GM06990 (cell line): ENCODE results near the gene NMNAT3.

ENCODE experiments used
- DNase-seq: peaks from one replicate; pipeline ENCODE4 v3.0.0-alpha.2; 2011; ENCODE audit not compliant: insufficient read length; ENCODE audit errors: extremely low read depth
- H3K27me3 ChIP-seq: replicated peaks from 2 replicates; pipeline ENCODE4 v1.6.0; 2011; ENCODE audit warnings: low read length; ENCODE audit not compliant: control insufficient read depth, insufficient read depth
- H3K36me3 ChIP-seq: 2 replicates; pipeline ENCODE4 v1.5.1; 2011; ENCODE audit warnings: low read length; ENCODE audit not compliant: control insufficient read depth, insufficient read depth
- H3K4me3 ChIP-seq: replicated peaks from 2 replicates; pipeline ENCODE4 v1.5.1; 2011; ENCODE audit warnings: low read depth, mild to moderate bottlenecking, control low read depth, low read length
- TF ChIP-seq, protein P1 (sequence below): IDR thresholded peaks from 2 replicates; pipeline ENCODE4 v1.5.1; 2011; ENCODE audit warnings: low read length, control low read depth, mild to moderate bottlenecking, inconsistent platforms; ENCODE audit not compliant: insufficient read depth, poor library complexity, severe bottlenecking

The NMNAT3 gene

GRCh38 chr3:139548801-139549200 is 129.0 kb downstream of the NMNAT3 start:
- TF ChIP-seq, protein P1, sequence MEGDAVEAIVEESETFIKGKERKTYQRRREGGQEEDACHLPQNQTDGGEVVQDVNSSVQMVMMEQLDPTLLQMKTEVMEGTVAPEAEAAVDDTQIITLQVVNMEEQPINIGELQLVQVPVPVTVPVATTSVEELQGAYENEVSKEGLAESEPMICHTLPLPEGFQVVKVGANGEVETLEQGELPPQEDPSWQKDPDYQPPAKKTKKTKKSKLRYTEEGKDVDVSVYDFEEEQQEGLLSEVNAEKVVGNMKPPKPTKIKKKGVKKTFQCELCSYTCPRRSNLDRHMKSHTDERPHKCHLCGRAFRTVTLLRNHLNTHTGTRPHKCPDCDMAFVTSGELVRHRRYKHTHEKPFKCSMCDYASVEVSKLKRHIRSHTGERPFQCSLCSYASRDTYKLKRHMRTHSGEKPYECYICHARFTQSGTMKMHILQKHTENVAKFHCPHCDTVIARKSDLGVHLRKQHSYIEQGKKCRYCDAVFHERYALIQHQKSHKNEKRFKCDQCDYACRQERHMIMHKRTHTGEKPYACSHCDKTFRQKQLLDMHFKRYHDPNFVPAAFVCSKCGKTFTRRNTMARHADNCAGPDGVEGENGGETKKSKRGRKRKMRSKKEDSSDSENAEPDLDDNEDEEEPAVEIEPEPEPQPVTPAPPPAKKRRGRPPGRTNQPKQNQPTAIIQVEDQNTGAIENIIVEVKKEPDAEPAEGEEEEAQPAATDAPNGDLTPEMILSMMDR: no peak
- no peak overlapping the region for H3K4me3 ChIP-seq
- no peak for DNase-seq
- H3K27me3 ChIP-seq: no peaks in the 10 kb centered on the region
- H3K36me3 ChIP-seq: no peaks in the 10 kb centered on the region

DNA sequence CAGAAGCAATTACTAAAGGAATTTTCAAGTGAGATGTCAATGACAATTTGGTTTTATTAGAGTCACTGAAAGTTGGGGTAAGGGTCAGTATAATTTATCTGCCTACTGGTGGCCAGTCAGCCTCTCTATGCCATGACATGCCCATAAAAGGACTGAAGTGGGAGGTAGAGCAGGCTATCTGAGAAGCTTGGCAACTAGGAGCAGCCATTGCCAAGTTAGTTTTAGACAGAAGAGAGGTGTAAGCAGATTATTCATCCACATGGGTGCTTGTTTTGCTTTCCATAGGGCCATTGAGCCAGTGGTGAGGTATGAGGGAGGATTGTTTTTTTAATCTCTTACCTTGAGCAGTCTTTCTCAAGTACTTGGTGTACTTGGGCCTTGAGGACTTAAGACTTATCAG is 130.1 kb downstream of the NMNAT3 start:
- no peak overlapping the region for H3K4me3 ChIP-seq
- DNase-seq: no peak
- TF ChIP-seq, protein P1: no peak
- no peaks in the 10 kb centered on the region; the same call in 1 of the 2 replicates for H3K27me3 ChIP-seq
- H3K36me3 ChIP-seq: no peaks in the 10 kb centered on the region

DNA sequence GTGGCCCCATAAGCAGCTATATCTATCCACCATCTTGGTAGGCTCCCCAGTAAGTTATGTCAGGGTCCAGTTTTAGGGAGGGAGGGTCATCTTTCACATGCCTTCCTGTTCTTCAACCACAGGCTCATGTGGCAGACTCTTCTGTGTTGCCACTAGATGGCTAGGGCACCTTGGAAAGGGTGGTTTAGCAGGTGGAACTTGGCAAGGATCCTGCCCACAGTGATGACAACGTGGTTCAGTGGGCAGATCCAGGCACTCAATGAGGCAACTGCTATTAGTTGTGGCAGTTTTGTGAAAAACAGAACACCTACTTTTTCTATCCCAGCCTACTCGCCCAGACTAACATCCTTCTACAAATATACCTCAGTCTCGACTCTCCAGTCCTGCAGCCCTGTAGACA is 131.0 kb downstream of the NMNAT3 start:
- no peak for DNase-seq
- TF ChIP-seq, protein P1: no peak
- no peaks in the 10 kb centered on the region; the same call in 1 of the 2 replicates for H3K27me3 ChIP-seq
- no peaks in the 10 kb centered on the region for H3K36me3 ChIP-seq
- H3K4me3 ChIP-seq: no peak overlapping the region

DNA sequence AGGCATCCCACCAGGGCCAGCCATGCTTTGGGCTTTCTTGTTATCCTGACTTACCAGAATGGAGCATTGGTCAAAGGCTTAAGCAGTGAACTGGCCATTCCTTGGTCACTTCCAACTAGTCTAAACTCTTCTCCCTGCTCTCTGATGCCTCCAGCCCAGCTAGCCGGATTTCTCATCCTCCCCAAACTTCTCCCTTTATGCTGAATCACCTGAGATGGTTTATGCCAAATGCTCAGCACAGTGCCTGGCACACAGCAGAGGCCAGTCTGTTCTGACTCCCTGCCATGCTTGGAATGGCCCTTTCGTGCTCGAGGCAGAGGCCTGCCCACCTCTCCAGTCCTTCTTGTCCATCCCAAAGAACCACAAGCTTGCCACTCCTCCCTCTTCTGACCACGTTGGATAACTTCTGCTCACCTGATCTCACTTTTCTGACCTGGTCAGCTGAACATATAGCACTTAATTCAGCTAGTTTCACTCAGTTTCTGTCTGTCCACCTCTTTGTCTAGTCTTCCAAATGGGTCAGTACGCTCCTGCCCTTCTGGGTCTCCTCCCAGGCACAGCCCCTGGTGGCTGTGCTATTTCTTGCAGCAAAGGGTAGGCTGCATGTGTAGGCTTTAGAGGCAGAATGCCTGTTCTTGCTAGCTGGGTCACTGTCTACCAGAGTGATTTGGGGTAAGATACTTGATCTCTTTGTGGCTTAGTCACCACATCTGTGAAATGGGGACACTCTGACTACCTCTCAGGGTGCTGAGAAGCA is 136.1 kb downstream of the NMNAT3 start:
- DNase-seq: no peak
- TF ChIP-seq, protein P1: peak; percentile 9
- Histone ChIP-seq H3K36me3 (no peaks in the 10 kb centered on the region), H3K4me3 (no peak overlapping the region), H3K27me3 (peaks cover 1% of the 10 kb centered on the region)

- TF ChIP-seq, protein P1: no peak
- H3K4me3 ChIP-seq: no peak overlapping the region
- no peaks in the 10 kb centered on the region for H3K36me3 ChIP-seq
These were observed 136.9 kb downstream of the NMNAT3 start for GRCh38 chr3:139540651-139541531.

More at GRCh38 chr3:139540651-139541531, 136.9 kb downstream of the NMNAT3 start:
- DNase-seq: no peak
- peaks cover 1% of the 10 kb centered on the region for H3K27me3 ChIP-seq
